Peyer's patch (tissue), 4 donors: Measurements from ENCODE around the gene DCTN3.
A peak's percentile ranks its signal among the peaks of the same experiment; 100 is the strongest.

Experiments
- POLR2A ChIP-seq, 2 donors: fragments of 450-650 bp; IDR thresholded peaks; one replicate each; pipeline ENCODE4 v1.5.1; 2017; ENCODE audit warnings: antibody characterized with exemption in 2 of 2, mild to moderate bottlenecking in 2 of 2, moderate library complexity in 2 of 2
- TF ChIP-seq, protein P1 (sequence below), 6 experiments: fragments of 450-650 bp in 4 of 6; fragments of 200-600 bp in 2 of 6; sonication (generic) in 1 of 6; IDR thresholded peaks; one replicate each; pipeline ENCODE4 v1.5.1; 2017 to 2019; ENCODE audit warnings: antibody characterized with exemption in 6 of 6, mild to moderate bottlenecking in 3 of 6, moderate library complexity in 1 of 6

DNA sequence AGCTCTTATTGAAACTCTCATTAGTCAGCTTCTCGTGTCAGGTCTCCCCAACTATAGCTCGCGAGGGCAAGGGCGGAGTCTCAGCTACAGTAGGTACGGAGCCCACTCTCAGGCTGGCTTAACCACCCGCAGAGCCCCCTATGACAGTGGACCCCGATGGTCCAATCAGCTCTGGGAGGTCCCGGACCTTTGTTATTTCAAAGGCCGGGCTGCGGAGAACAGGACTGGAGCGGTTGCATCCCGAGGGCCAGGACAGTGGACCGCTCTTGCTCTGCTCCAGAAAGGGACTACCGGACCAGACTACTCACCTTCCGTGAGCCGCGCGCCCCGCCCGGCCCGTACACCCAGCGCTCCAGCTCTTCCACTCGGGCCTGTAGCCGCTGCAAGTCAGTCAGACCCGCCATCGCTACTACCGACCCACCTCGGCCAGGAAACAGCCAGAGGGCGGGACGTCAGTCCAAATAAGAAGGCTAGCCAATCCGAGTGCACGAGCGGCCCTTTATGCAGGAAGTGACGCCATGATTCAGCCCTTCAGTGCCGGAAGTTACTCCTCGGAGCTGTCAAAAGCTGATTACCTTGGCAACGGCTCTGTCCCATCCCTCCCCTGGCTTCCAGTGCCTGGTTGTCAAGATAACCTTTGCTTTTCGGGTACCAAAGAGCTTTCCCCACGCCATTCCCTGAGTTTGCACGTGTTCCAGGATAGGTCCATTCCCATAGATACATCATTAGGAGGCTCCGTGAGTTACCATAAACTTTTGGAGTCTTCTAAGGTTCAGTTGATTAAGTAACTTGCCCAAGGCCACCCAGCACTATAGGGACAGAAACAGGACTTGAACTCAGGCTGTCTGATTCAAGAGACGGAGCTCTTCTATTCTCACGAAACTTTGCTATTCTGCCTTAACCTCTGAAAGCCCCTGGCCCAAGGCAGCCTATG is at the start of gene DCTN3:
- TF ChIP-seq, protein P1, sequence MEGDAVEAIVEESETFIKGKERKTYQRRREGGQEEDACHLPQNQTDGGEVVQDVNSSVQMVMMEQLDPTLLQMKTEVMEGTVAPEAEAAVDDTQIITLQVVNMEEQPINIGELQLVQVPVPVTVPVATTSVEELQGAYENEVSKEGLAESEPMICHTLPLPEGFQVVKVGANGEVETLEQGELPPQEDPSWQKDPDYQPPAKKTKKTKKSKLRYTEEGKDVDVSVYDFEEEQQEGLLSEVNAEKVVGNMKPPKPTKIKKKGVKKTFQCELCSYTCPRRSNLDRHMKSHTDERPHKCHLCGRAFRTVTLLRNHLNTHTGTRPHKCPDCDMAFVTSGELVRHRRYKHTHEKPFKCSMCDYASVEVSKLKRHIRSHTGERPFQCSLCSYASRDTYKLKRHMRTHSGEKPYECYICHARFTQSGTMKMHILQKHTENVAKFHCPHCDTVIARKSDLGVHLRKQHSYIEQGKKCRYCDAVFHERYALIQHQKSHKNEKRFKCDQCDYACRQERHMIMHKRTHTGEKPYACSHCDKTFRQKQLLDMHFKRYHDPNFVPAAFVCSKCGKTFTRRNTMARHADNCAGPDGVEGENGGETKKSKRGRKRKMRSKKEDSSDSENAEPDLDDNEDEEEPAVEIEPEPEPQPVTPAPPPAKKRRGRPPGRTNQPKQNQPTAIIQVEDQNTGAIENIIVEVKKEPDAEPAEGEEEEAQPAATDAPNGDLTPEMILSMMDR (IDR thresholded peaks at IDR 0.05), result no peak
- TF ChIP-seq POLR2A (IDR thresholded peaks at IDR 0.05), result peak; percentile 28 to 49
